Hepatic stellate cell (primary cell): ENCODE results near the gene CDCP1.
A peak's percentile ranks its signal among the peaks of the same experiment; 100 is the strongest.

ENCODE experiments used
- DNase-seq: peaks from one replicate; pipeline ENCODE4 v3.0.0; 2011; ENCODE audit warnings: low spot score

CDCP1 gene

DNA sequence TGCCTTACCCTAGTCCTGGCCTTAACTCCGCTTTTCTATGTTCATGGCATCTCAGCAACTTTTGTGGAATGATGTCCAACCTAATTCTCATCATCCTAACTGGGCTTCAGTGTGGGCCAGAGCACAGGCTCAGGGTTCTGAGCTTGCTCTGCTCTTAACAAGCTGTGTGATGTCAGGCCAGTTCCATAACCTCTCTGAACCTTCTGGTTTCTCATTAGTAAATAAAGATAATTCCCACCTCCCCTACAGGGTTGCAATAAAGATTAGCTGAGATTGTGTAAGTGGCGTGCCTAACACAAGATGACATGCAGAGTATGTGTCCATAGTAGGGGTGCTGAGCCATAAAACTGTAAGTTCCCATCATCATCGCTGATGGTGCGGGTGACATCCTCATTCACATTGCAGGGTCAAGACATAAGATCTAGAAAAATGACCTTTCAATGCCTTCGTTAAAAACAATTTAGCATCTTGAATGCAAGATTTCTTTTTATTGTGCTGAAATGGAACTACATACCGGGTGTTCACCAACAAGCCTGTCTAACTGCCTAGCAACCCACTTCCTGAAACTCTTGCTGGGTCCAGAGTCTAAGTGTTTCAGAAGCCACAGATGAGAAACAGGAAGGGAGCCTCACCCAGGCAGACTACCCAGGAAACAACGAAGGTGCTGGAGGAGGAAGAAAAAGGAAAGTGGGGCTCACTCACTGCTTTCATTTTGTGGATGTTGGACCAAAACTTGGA, 36.2 kb downstream of the CDCP1 start:
- DNase-seq: no peak

DNA sequence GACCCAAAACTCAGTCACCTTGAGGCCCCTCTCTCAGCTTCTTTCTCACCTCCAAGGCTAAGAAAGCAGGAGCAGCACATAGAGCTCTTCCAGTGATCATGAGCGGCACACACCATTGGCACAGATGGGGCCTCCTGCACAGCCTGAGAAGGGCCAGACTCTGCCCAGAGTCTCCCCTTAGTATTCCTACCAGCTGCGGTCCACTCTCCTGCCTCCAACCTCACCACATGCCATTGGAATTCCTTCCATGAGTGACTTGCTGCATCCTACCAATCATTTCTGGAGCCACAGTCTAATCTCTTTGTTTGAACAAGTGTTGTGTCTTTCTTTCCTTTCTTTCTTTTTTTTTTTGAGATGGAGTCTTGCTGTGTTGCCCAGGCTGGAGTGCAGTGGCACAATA, 39.3 kb downstream of the CDCP1 start:
- no peak for DNase-seq

DNA sequence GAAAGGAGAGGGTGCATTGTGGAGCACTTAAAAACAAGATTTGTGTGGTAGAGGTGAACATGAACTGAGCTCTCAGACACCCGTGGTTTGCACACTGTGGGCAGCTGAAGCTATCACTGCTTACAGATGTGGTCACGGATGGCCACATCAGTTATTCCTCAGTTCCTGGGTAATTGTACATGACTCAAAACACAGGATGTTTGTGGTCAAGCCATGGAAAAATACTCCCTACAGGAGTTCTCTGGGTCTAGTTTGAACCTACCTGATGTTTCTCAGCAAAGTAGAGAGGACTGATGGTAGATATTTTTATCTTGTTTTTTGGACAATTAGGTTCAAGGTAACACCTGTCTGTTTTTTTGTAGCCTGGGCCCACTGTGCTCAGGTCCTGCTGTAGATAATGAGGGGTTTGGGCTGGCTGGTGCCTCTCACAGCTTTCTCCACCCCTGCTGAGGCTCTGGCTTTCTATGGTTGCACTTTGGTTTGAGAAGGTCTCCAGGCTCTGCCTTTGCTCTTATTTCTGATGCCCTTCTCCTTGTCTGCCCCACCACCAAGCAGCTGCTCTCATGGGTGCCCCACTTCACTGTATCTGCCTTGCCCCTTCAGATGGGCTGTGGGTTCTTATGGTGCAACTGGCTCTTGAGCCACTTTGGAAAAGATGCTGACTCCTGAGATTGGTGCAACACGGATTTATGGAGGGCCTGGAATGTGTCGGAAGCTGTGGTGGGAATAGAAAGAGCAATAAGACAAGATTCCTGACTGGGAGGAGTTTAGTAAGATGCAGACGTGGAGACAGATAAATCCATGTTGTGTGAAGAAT, 40.1 kb downstream of the CDCP1 start:
- DNase-seq: peak; percentile 52

DNA sequence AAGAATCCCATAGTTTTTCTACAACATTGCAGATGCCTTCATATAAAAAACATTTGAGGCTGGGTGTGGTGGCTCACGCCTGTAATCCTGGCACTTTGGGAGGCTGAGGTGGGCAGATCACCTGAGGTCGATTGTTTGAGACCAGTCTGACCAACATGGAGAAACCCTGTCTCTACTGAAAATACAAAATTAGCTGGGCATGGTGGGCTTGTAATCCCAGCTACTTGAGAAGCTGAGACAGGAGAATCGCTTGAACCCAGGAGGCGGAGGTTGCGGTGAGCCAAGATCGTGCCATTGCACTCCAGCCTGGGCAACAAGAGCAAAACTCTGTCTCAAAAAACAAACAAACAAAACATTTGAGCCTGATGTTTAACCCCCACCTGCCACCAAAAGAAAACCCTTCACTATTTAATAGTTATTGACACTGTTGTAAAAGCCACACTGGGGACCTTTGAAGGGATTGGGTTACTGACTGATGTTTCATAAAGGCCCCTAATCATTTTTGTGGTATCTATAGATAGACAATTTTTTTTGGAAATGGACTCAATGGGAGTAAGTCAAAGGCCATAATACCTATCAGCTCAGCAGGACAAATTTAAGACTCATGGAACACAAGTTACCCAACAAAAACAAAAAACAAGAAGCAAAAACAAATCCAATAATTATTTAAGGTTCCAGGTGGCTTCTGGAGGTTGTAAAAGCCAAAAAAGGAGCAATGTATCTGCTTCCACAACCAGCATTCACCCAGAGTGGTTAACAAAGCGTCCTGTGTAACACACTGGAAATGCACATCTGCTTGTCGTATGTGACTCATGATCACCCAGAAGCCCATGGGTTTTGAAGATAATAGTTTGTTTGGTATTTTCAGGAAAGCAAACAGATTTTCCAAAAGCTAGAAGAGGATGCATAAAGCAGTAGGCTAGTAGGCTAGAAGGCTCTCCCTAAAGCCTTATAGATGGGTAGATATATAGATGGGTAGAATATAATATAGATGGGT, 41.2 kb downstream of the CDCP1 start:
- DNase-seq: no peak

GRCh38 chr3:45103753-45104714, 42.1 kb downstream of the CDCP1 start:
- no peak for DNase-seq

- DNase-seq: no peak
Observed at GRCh38 chr3:45103334-45103733, 42.8 kb downstream of the CDCP1 start.

DNA sequence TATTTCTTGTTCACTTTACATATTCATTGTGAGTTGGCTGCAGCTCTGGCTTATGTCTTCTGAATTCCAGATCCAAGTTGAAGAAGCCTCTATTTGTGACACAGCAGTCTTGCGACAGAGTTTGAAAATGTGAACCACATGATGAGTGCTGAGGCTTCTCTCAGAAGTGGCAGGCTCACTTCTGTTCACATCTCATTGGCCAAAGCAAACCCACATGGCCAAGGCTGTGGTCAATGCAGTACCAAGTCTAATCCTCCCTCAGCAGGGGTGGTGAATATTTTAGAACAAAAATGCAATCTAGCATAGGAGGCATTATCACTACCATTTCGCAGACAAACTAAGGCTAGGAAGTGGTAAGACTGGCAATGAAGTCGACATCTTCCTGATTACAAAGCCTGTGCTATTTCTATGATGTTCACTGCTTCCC, 45.2 kb downstream of the CDCP1 start:
- no peak for DNase-seq

GRCh38 chr3:45098310-45098709, 47.9 kb downstream of the CDCP1 start:
- DNase-seq: no peak

- DNase-seq: no peak
Observed at GRCh38 chr3:45097296-45097883, 48.8 kb downstream of the CDCP1 start.

- no peak for DNase-seq
Observed at GRCh38 chr3:45095916-45096526, 50.2 kb downstream of the CDCP1 start.

- no peak for DNase-seq
Observed at GRCh38 chr3:45093176-45093575, 53.0 kb downstream of the CDCP1 start.

DNA sequence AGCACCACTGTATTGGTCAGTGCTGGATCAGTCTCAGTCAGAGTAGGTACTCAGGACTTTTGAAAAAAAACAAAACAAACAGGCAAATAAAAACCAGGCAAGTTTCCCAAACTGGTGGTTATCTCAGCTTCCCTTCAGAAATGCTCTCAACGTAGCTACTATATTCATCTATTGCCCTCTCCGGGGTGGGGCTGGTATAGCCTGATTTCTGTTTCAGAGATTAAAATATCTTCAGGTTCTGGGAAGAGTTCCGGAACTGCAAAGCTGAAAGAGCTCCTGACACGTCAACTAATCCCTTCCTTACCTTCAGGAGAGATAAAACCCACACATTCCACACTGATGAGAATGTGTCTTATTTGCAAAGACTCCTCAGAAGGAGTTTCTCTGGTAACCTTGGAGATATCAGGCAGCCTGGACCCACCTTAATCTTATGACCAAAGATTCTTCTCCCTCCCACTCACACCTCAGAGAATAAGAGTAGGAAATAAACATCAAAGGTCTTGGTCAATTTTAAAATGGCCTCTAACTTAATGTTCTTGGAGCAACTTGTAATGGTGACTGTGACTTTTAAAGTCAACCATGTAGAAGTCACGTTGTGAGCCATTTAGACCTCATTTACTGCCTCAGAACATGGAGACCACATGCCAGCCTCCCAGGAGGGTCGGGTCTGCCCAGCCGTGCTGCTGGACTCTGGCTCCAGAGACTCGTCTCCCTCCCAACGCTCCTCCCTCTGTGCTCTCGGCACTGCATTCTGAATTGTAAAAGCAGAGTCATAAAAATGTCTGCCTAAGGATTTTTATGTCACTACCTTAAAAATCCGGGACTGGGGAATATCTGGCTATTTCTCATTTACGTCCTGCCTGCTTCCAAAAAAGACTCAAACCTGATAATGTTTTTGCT, 53.8 kb downstream of the CDCP1 start:
- peak; percentile 72 for DNase-seq

- DNase-seq: no peak
Observed at GRCh38 chr3:45090855-45091254, 55.3 kb downstream of the CDCP1 start.

GRCh38 chr3:45088543-45089358, 57.4 kb downstream of the CDCP1 start:
- no peak for DNase-seq

DNA sequence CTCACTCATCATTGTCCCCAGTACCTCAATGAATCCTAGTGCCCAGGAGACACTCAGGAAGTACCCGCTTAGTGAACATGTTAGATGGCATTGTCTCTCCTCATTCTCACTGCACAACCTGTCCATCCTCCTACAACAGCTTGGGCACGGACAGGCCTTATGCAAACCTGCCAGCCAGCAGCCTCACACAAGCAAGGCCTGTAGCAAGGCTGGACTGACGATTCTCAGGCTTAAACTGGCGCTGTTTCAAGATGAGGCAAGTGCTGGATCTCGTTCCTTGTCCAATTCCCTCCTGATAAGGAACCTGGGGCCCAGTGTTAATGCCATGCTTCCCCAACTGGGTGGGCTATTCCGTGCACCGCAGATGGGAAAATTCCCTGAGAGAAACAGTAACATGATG, 59.0 kb downstream of the CDCP1 start:
- DNase-seq: no peak

DNA sequence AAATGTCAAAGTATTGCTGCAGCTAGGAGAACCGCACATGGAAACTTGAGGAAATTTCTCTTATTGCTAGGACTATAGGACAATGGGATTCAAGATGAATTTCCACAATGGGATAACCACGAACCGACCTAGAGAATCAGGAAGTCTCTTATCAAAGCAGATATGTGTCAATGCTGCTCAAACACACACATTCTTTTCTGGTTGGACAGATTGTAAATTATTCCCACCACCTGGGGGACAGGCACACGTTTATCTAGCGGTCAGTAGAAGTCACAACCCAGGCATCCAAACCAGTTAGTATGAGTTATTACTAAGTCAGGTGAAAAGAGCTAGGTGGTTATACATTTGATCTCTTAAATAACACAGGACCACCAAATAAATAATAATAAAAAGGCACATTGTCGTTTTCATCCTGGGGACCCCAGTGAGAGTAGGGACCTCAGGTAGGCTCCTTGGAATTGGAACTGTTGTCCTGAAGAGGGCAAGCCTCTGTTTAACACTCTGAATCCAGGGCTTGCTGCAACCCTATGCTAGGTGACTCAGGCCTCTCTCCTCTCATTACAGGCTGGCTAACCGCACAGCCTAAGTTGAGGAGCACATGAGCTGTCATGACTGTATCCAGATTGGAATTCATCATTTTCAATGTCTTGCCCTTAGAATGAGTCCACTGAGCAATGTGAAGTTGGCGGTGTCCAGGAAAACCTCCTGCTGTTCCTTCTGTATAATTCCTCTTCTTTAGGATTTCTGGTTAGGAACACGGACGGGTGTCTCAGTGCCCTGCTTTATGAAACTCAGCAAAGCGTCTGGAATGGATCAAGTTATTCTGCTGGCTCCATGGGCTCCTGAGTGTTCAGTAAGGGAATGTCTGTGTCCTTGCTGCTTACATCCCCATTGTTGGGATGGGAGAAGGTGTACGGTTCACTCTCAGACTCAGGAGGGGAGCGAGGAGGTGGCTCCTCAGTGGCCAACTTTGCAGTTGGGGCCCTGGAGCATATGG, 61.1 kb downstream of the CDCP1 start:
- peak; percentile 85 for DNase-seq

- no peak for DNase-seq
Observed at GRCh38 chr3:45084361-45084760, 61.8 kb downstream of the CDCP1 start.
